Putamen (tissue), 1 donor: ENCODE data around the gene KIAA1191.
A peak's percentile ranks its signal among the peaks of the same experiment; 100 is the strongest.
"Not testable (repeated sequence)": the region's sequence is repeated elsewhere in the genome, so short reads cannot be mapped to it uniquely, and the experiment has no call there.

Experiments
- DNase-seq: peaks from one replicate; pipeline ENCODE4 v3.0.0-alpha.2; 2016; ENCODE audit warnings: low spot score

Gene KIAA1191

GRCh38 chr5:176361437-176362232 is at the start of gene KIAA1191:
Gene KIAA1191, minus strand, starts transcription at chr5:176361764. Its CDS starts 2,256 bp downstream, at chr5:176359508.
- peak; percentile 93 for DNase-seq

DNA sequence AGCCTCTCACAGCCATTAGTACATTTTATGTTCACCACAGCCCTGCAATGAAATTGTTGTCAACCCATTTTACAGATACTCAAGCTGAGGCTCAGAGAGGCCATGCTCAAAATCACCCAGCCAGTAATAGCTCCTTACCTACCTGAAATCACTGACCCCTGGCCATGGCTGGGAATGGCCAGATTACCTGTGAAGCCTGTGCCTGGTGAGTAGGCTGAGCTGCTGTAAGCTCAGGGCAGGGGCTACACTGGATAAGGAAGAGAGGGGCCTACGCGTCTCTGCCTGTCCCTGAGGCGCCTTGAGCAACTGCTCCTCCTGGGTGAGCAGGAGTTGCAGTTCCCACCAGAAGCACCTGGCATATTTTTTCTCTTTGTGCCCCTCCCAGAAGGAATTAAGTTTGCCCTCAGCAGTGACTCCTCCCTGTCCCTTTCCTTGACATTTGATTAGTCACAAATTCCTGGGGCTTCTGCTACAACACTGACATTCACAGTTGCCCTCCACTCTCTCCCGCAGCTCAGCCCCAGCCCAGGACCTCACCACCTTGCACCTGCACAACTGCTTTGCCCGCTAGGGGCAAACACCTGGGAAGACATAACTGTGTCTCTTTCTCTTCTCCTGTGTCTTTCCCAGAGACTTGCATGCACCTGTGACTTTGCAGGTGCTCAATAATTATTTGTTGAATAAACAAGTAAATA is 49.1 kb upstream of the KIAA1191 start:
- no peak for DNase-seq

- DNase-seq = no peak
These were observed 48.2 kb upstream of the KIAA1191 start for GRCh38 chr5:176409765-176410164.

DNA sequence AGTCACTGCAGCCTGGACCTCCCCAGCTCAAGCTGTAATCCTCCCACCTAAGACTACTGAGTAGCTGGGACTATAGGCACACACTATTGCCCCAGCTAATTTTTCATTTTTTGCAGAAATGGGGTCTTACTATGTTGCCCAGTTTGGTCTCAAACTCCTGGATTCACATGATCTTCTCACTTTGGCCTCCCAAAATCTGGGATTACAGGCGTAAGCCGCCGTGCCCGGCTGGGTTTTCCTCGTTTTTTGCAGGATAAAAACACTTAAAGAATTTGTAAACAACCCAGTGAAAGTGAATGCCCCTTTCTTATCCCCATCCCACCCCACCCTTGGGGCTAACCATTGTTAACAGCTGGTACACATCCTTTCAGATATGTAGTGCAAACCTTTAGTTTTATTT is 47.0 kb upstream of the KIAA1191 start:
- no peak for DNase-seq

- DNase-seq = not testable (repeated sequence)
These were observed 46.6 kb upstream of the KIAA1191 start for GRCh38 chr5:176408252-176408573.

- no peak for DNase-seq
These were observed 46.1 kb upstream of the KIAA1191 start for GRCh38 chr5:176407456-176408251.

DNA sequence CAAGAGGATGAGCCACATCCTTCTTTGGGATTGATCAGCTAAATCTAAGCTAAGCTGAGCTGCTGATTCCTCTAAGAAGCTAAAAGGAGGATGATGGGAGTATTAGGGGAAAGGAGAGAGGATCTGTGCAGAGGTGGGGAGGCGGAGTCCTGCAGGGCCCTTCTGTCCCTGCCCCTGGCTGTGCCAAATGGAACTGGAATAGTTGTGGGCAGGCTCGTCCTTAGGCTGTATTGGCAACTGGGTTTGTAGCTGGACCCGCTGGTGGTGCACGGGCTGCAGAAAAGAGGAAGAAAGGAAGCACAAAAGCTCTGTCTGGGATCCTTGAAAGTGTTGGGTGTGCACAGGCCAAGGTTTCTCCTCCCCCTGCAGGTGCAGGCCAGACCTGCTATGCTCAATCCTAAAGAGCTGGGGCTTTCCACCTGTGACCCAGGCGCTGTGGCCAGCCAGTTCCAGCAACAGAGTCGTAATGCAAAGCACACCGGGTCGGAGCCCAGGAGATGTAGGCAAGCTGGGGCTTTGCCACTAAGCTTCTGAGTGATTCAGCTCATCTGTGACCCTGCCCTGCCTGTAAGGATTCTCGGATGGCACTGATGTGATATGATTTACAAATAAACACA is 45.0 kb upstream of the KIAA1191 start:
- DNase-seq = no peak

- DNase-seq = no peak
These were observed 44.3 kb upstream of the KIAA1191 start for GRCh38 chr5:176405656-176406435.

DNA sequence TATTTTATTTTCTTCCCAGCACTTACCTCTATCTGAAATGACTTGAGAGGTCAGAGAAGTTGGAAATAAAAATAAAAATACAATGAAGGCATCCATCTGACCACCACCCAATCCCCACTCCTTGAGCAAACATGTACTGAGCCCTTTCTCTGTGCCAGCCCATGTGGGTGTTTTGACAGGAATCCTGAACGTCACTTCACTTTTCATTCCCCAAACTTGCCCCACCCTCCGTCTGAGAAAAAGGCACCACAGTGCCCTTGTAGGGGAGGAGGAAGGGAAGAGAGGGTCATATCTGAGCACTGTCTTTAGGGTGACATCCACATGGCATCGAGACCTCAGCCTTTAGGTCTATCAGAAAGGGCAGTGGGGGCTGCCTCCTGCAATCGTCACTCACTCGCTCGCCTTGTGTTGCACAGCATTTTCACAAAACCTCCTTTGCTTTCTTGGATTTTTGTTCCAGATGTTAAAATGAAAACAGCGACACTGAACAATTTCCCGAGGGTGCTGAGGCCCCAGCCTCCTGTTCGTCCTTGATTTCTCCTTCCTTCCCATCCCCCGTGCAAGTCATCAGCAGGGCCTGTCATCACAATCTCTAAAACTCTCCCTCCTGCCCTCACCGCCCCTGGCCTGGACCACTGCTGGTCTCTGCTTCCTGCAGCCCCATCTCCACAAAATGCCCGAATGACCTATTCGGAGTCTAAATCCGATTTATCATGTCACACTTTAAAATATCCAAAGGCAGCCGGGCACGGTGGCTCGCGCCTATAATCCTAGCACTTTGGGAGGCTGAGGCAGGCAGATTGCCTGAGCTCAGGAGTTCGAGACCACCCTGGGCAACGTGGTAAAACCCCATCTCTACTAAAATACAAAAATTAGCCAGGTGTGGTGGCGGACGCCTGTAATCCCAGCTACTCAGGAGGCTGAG is 40.0 kb upstream of the KIAA1191 start:
- DNase-seq = no peak

DNA sequence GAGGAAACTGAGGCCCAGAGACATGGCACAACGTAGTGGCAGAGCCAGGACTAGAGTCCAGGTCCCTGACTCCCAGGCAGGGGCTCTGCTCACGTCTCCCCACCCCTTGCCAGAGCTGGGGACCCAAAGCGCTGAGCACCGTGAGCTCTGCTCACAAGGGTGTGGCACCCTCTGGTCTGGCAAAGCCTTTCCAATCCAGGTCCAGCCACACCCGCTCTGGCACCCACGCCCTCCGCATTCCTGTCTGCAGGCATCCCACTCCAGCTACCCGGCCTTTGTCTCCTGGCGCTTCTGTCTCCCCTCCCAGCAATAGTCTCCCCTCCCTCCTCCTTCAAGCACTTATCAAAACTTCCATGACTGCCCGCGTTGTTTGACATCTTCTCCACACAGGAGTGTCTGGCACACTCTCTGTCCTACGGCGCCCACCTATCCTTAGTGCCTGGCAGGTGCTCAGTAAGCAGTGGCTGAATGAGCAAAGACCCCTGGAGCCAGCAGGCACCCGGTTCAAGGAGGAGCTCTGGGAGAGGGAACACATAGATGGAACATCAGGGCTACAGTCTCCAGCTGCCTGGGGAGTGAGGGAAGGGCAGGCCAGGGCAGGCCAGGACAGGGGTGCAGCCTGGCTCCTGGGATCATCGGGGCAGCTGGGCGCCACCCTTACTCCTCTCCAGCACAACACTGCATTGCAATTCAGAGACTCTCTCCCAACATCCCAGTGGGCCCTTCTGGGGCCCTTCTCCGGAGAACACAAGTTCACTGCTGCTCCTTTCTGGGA is 39.0 kb upstream of the KIAA1191 start:
- DNase-seq = no peak

- DNase-seq = no peak
These were observed 36.3 kb upstream of the KIAA1191 start for GRCh38 chr5:176397736-176398420.

- DNase-seq = no peak
These were observed 34.8 kb upstream of the KIAA1191 start for GRCh38 chr5:176396330-176396729.

- DNase-seq = no peak
These were observed 33.5 kb upstream of the KIAA1191 start for GRCh38 chr5:176394881-176395675.

DNA sequence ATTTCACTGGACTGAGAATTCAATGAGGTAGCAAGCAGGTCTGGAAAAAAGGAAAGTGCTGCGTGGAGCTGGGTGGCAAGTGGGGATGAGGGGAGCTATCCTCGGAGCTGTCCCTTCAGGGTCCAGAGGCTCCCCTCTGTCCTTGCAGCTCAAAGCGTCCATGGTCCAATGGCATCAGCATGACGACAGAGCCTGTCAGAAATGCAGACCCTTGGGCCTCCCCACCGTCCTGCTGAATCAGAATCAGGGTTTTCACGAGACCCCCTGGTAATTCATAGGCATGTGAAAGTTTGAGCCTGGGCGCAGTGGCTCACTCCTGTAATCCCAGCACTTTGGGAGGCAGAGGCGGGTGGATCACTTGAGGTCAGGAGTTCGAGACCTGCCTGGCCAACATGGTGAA is 32.5 kb upstream of the KIAA1191 start:
- DNase-seq = no peak

DNA sequence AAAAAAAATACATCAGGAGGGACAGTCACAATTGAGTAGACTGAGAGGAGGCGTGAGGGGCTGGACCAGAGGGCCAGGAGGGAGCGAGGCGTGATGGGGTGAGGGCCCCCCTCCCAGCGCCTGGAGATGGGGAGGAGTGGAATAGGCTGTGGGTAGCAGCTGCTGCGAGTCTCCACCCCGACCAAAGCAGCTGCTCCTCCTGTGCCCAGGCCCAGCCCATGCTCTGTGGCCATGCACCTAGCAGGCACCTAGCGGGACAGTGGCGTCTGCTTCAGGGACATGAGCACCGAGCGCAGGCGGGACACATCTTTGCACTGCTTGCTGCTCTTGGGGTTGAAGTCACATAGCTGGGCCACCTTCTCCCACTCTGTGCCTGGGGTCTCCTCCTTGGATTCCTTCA is 31.0 kb upstream of the KIAA1191 start:
- DNase-seq = no peak

DNA sequence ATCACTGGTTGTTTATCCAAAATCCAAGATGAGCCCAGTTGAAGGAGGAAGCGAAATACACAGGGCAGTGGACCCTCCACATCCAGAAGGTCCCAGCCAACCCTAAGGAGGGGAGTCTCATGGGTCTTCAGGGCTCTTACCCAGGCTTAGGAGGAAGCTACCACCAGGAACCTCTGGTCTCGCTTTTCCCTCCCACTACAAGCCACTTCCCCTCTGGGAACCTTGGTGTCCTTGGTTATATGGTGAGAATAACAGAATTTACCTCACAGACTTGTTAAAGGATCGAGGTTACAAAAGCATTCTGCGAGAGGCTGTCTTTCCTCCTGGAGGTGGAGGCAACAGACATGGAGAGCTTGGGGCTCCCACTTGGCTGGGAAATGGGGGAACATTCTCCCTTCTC is 30.4 kb upstream of the KIAA1191 start:
- DNase-seq = no peak

- DNase-seq = no peak
These were observed 29.9 kb upstream of the KIAA1191 start for GRCh38 chr5:176391479-176391878.
